ENCODE data around the gene CHRM3.

The CHRM3 gene

DNA sequence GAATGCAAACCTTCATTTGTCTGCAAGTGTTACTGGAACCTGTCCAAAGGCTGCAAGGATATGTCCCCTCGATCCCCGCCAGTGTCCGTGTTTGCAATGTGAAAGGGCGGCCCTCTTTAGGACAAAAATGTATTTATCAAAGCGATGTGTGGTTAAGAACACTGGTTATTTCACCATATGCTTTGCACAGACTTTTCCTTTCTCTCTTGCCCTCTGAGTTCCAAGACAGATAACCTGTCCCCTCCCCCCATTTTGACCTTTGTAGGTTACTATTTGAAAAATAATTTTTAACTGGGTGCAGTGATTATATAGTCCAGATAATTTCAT lies 1.8 kb downstream of the CHRM3 start:
- peaks cover 14% of the 10 kb centered on the region for H3K27me3 ChIP-seq (ENCODE audit: insufficient read depth, low read length, poor library complexity)
- no peak overlapping the region for H3K23ac ChIP-seq (ENCODE audit: low read length)
- no peak overlapping the region for H2BK15ac ChIP-seq (replicated peaks; ENCODE audit: low read depth)
- H3K27ac ChIP-seq (ENCODE audit: low read depth, low read length), result no peak overlapping the region
- H3K18ac ChIP-seq (ENCODE audit: low read length), result no peak overlapping the region
- H3K79me1 ChIP-seq (ENCODE audit: low read length), result no peaks in the 10 kb centered on the region
- H3K4me1 ChIP-seq (ENCODE audit: control insufficient read depth, low read depth, low read length), result no peaks in the 10 kb centered on the region
- H3K4me2 ChIP-seq (ENCODE audit: low read length), result no peak overlapping the region
- no peak overlapping the region for H3K56ac ChIP-seq (ENCODE audit: low read length)
- no peak overlapping the region for H3K9ac ChIP-seq (ENCODE audit: low read length)
- no peak overlapping the region for H3K4ac ChIP-seq (ENCODE audit: low read depth, low read length)
- no CpG with 5 or more reads among the region's 5 CpGs for WGBS (ENCODE audit: extremely low coverage, insufficient coverage, low lambda C conversion rate)
- no peak overlapping the region for H4K5ac ChIP-seq (ENCODE audit: low read length)
- H3K36me3 ChIP-seq (ENCODE audit: control insufficient read depth, insufficient read depth, low read length), result no peaks in the 10 kb centered on the region
- H2AK5ac ChIP-seq (ENCODE audit: low read length), result no peak overlapping the region
- H2BK120ac ChIP-seq (ENCODE audit: low read depth, low read length), result no peak overlapping the region
- H3K4me3 ChIP-seq (ENCODE audit: low read length), result no peak overlapping the region
- no peak overlapping the region for H4K8ac ChIP-seq (ENCODE audit: low read depth, low read length)
- H2BK5ac ChIP-seq (ENCODE audit: low read length), result no peak overlapping the region
- H3K79me2 ChIP-seq (ENCODE audit: control insufficient read depth, insufficient read depth, low read length), result no peaks in the 10 kb centered on the region
- DNase-seq, result no peak

DNA sequence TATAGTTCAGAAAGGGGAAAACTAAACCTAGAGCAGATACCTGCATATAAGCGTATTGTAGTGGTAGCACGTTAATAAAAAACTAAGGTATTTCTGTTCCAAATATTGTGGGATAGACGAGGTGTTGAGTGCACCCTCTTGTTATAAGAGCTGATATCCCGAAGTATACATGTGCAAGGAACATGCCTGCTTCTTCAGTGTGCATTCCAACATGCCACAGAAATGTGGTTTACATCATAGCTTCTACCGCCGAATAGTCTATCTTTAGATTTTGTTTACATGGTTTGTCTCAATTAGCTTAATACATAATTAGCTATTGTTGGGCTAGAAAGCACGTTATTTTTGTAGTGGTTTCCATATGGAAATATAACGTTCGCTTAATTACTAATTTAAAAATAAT lies 2.2 kb downstream of the CHRM3 start:
- DNase-seq, result no peak
- H3K27ac ChIP-seq (ENCODE audit: low read depth, low read length), result no peak overlapping the region
- no peak overlapping the region for H3K56ac ChIP-seq (ENCODE audit: low read length)
- no peak overlapping the region for H2BK120ac ChIP-seq (ENCODE audit: low read depth, low read length)
- H3K18ac ChIP-seq (ENCODE audit: low read length), result no peak overlapping the region
- no peak overlapping the region for H4K8ac ChIP-seq (ENCODE audit: low read depth, low read length)
- no peak overlapping the region for H3K4me3 ChIP-seq (ENCODE audit: low read length)
- no peak overlapping the region for H2AK5ac ChIP-seq (ENCODE audit: low read length)
- H3K79me2 ChIP-seq (ENCODE audit: control insufficient read depth, insufficient read depth, low read length), result no peaks in the 10 kb centered on the region
- no peak overlapping the region for H3K23ac ChIP-seq (ENCODE audit: low read length)
- H3K4ac ChIP-seq (ENCODE audit: low read depth, low read length), result no peak overlapping the region
- no peak overlapping the region for H3K9ac ChIP-seq (ENCODE audit: low read length)
- no peaks in the 10 kb centered on the region for H3K79me1 ChIP-seq (ENCODE audit: low read length)
- H3K36me3 ChIP-seq (ENCODE audit: control insufficient read depth, insufficient read depth, low read length), result no peaks in the 10 kb centered on the region
- H2BK15ac ChIP-seq (replicated peaks; ENCODE audit: low read depth), result no peak overlapping the region
- no CpG with 5 or more reads among the region's 9 CpGs for WGBS (ENCODE audit: extremely low coverage, insufficient coverage, low lambda C conversion rate)
- peaks cover 14% of the 10 kb centered on the region for H3K27me3 ChIP-seq (ENCODE audit: insufficient read depth, low read length, poor library complexity)
- no peak overlapping the region for H2BK5ac ChIP-seq (ENCODE audit: low read length)
- no peak overlapping the region for H3K4me2 ChIP-seq (ENCODE audit: low read length)
- no peaks in the 10 kb centered on the region for H3K4me1 ChIP-seq (ENCODE audit: control insufficient read depth, low read depth, low read length)
- H4K5ac ChIP-seq (ENCODE audit: low read length), result no peak overlapping the region

DNA sequence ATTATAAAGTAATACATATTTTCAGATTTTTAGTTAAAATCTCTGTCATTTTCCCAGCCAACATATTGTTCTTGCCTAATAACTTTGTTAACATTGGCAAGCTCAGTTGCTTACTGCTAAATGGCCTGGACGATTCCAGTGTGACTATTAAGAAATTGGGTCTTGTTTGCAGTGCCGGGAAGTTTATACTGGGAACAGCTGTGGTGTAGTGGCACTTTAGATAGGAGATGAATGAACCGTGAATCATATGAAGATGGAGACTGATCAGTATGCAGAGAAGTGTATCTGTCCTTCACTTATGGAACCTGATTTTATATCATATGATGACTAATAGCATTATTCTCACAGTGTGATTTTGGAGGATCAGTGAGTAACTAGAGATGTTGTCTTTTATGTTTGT lies 3.3 kb downstream of the CHRM3 start:
- Histone ChIP-seq H3K4me3 (ENCODE audit: low read length) (no peak overlapping the region), H3K23ac (ENCODE audit: low read length) (no peak overlapping the region), H3K4ac (ENCODE audit: low read depth, low read length) (no peak overlapping the region), H3K27me3 (ENCODE audit: insufficient read depth, low read length, poor library complexity) (peaks cover 14% of the 10 kb centered on the region), H3K9ac (ENCODE audit: low read length) (no peak overlapping the region), H3K79me2 (ENCODE audit: control insufficient read depth, insufficient read depth, low read length) (no peaks in the 10 kb centered on the region), H4K8ac (ENCODE audit: low read depth, low read length) (no peak overlapping the region), H2BK15ac (replicated peaks; ENCODE audit: low read depth) (no peak overlapping the region), H3K4me2 (ENCODE audit: low read length) (no peak overlapping the region), H3K18ac (ENCODE audit: low read length) (no peak overlapping the region), H2BK5ac (ENCODE audit: low read length) (no peak overlapping the region), H2BK120ac (ENCODE audit: low read depth, low read length) (no peak overlapping the region), H2AK5ac (ENCODE audit: low read length) (no peak overlapping the region), H3K36me3 (ENCODE audit: control insufficient read depth, insufficient read depth, low read length) (no peaks in the 10 kb centered on the region), H3K4me1 (ENCODE audit: control insufficient read depth, low read depth, low read length) (no peaks in the 10 kb centered on the region), H3K27ac (ENCODE audit: low read depth, low read length) (no peak overlapping the region), H3K56ac (ENCODE audit: low read length) (no peak overlapping the region), H3K79me1 (ENCODE audit: low read length) (no peaks in the 10 kb centered on the region), H4K5ac (ENCODE audit: low read length) (no peak overlapping the region)
- no peak for DNase-seq
- no CpG with 5 or more reads among the region's 3 CpGs for WGBS (ENCODE audit: extremely low coverage, insufficient coverage, low lambda C conversion rate)

DNA sequence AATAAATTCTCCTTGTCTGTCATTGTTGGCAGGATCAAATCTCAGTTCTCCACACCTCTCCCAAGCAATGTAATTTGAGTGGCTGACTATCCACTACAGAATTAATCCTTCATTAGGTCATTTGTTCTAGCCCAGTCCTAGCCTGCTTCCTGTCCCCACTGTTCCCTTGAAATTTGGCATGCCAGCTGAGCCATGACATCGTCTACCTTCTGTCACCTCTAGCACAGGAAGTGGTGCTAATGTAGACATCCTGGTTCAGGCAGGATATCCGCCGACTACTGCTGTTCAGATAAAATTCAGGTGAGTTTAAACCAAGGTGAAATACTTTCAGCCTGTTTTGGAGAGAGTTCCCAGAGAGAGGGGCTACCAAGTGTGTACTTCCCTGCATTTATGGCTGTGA lies 5.9 kb downstream of the CHRM3 start:
- no peak overlapping the region for H4K5ac ChIP-seq (ENCODE audit: low read length)
- peaks cover 12% of the 10 kb centered on the region for H3K27me3 ChIP-seq (ENCODE audit: insufficient read depth, low read length, poor library complexity)
- H3K4me2 ChIP-seq (ENCODE audit: low read length), result no peak overlapping the region
- peak; percentile 57 for DNase-seq
- no peaks in the 10 kb centered on the region for H3K79me2 ChIP-seq (ENCODE audit: control insufficient read depth, insufficient read depth, low read length)
- H2BK120ac ChIP-seq (ENCODE audit: low read depth, low read length), result no peak overlapping the region
- no peak overlapping the region for H3K4ac ChIP-seq (ENCODE audit: low read depth, low read length)
- H3K4me3 ChIP-seq (ENCODE audit: low read length), result no peak overlapping the region
- no peak overlapping the region for H3K9ac ChIP-seq (ENCODE audit: low read length)
- no peak overlapping the region for H4K8ac ChIP-seq (ENCODE audit: low read depth, low read length)
- no peak overlapping the region for H3K27ac ChIP-seq (ENCODE audit: low read depth, low read length)
- no peak overlapping the region for H3K18ac ChIP-seq (ENCODE audit: low read length)
- H2BK5ac ChIP-seq (ENCODE audit: low read length), result no peak overlapping the region
- H3K56ac ChIP-seq (ENCODE audit: low read length), result no peak overlapping the region
- no peaks in the 10 kb centered on the region for H3K79me1 ChIP-seq (ENCODE audit: low read length)
- no CpG with 5 or more reads among the region's 3 CpGs for WGBS (ENCODE audit: extremely low coverage, insufficient coverage, low lambda C conversion rate)
- no peaks in the 10 kb centered on the region for H3K36me3 ChIP-seq (ENCODE audit: control insufficient read depth, insufficient read depth, low read length)
- no peak overlapping the region for H3K23ac ChIP-seq (ENCODE audit: low read length)
- H2BK15ac ChIP-seq (replicated peaks; ENCODE audit: low read depth), result no peak overlapping the region
- H2AK5ac ChIP-seq (ENCODE audit: low read length), result no peak overlapping the region
- no peaks in the 10 kb centered on the region for H3K4me1 ChIP-seq (ENCODE audit: control insufficient read depth, low read depth, low read length)

DNA sequence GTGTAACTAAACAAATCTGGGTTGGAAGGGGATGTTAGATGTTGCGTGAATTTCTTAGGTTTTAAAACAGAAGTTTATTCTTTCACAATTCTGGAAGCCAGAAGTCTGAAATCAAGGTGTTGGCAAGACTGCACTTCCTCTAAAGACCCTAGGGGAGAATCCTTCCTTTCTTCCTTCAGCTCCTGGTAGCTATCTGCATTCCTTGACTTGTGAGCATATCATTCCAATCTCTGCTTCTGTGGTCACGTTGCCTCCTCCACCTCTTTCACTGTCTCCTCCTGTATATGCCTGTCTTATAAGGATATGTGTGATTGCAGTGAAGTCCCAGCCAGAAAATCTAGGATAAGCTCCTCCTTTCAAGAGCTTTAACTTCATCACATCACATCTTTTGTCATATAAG lies 7.7 kb downstream of the CHRM3 start:
- Histone ChIP-seq H3K4me3 (ENCODE audit: low read length) (no peak overlapping the region), H4K8ac (ENCODE audit: low read depth, low read length) (no peak overlapping the region), H3K4me2 (ENCODE audit: low read length) (no peak overlapping the region), H3K79me1 (ENCODE audit: low read length) (no peaks in the 10 kb centered on the region), H3K18ac (ENCODE audit: low read length) (no peak overlapping the region), H2BK5ac (ENCODE audit: low read length) (no peak overlapping the region), H2AK5ac (ENCODE audit: low read length) (no peak overlapping the region), H3K23ac (ENCODE audit: low read length) (no peak overlapping the region), H3K79me2 (ENCODE audit: control insufficient read depth, insufficient read depth, low read length) (no peaks in the 10 kb centered on the region), H3K36me3 (ENCODE audit: control insufficient read depth, insufficient read depth, low read length) (no peaks in the 10 kb centered on the region), H3K9ac (ENCODE audit: low read length) (no peak overlapping the region), H3K4ac (ENCODE audit: low read depth, low read length) (no peak overlapping the region), H2BK120ac (ENCODE audit: low read depth, low read length) (no peak overlapping the region), H3K4me1 (ENCODE audit: control insufficient read depth, low read depth, low read length) (no peaks in the 10 kb centered on the region), H3K27me3 (ENCODE audit: insufficient read depth, low read length, poor library complexity) (no peaks in the 10 kb centered on the region), H3K56ac (ENCODE audit: low read length) (no peak overlapping the region), H4K5ac (ENCODE audit: low read length) (no peak overlapping the region), H3K27ac (ENCODE audit: low read depth, low read length) (no peak overlapping the region), H2BK15ac (replicated peaks; ENCODE audit: low read depth) (no peak overlapping the region)
- WGBS (ENCODE audit: extremely low coverage, insufficient coverage, low lambda C conversion rate), result no CpG with 5 or more reads among the region's 2 CpGs
- peak; percentile 27 for DNase-seq

DNA sequence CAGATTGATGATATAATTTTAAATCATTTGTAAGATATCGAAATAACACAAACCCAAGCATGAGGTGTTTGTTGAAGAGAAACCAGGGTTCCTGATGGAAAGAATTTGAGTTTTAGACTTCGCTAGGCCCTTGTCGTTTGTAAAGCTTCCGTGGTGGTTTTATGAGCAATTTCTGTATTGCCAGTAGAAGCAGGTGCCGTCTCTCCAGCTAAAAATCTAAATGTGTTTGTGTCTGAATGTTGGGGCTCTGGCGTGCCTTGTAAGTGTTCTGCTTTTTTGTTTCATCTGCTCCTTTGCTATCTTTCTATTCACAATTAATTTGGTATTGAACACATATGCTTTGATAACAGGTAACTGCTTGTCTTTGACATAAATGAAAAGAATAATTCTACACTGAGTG lies 27.5 kb downstream of the CHRM3 start:
- Histone ChIP-seq H3K27ac (ENCODE audit: low read depth, low read length) (no peak overlapping the region), H3K36me3 (ENCODE audit: control insufficient read depth, insufficient read depth, low read length) (no peaks in the 10 kb centered on the region), H3K9ac (ENCODE audit: low read length) (no peak overlapping the region), H4K5ac (ENCODE audit: low read length) (no peak overlapping the region), H3K4ac (ENCODE audit: low read depth, low read length) (no peak overlapping the region), H3K18ac (ENCODE audit: low read length) (no peak overlapping the region), H2BK15ac (replicated peaks; ENCODE audit: low read depth) (no peak overlapping the region), H4K8ac (ENCODE audit: low read depth, low read length) (no peak overlapping the region), H3K23ac (ENCODE audit: low read length) (no peak overlapping the region), H3K4me1 (ENCODE audit: control insufficient read depth, low read depth, low read length) (no peaks in the 10 kb centered on the region), H3K4me3 (ENCODE audit: low read length) (no peak overlapping the region), H3K4me2 (ENCODE audit: low read length) (no peak overlapping the region), H2BK5ac (ENCODE audit: low read length) (no peak overlapping the region), H2BK120ac (ENCODE audit: low read depth, low read length) (no peak overlapping the region), H3K79me2 (ENCODE audit: control insufficient read depth, insufficient read depth, low read length) (no peaks in the 10 kb centered on the region), H2AK5ac (ENCODE audit: low read length) (no peak overlapping the region), H3K27me3 (ENCODE audit: insufficient read depth, low read length, poor library complexity) (no peaks in the 10 kb centered on the region), H3K79me1 (ENCODE audit: low read length) (no peaks in the 10 kb centered on the region), H3K56ac (ENCODE audit: low read length) (no peak overlapping the region)
- WGBS (ENCODE audit: extremely low coverage, insufficient coverage, low lambda C conversion rate), result no CpG with 5 or more reads among the region's 6 CpGs
- DNase-seq, result no peak
